SK-N-SH treated with all-trans-retinoic acid at 6 μM for 48 hours (cell line): ENCODE measurements around the gene MTFP1.

ENCODE experiments used
- ATAC-seq: fragments of 200-7000 bp; cut with Tn5 transposase; 3 replicates; pipeline ENCODE4 v1.9.1; 2020; ENCODE audit warnings: mild to moderate bottlenecking, moderate library complexity
- ARNTL ChIP-seq: fragments of 450-650 bp; formaldehyde crosslinking; IDR thresholded peaks from 2 replicates; pipeline ENCODE4 v1.5.0; 2020; ENCODE audit warnings: low read depth, mild to moderate bottlenecking, moderate library complexity, borderline replicate concordance
- BACH2 ChIP-seq: fragments of 250-450 bp; sonication (Bioruptor Pico); IDR thresholded peaks from 2 replicates; pipeline ENCODE4 v1.9.0; 2021; ENCODE audit warnings: mild to moderate bottlenecking, borderline replicate concordance
- CREB5 ChIP-seq: fragments of 250-450 bp; sonication (Bioruptor Pico); IDR thresholded peaks from 2 replicates; pipeline ENCODE4 v1.5.1; 2020; ENCODE audit warnings: low read depth, mild to moderate bottlenecking, moderate library complexity
- CSDC2 ChIP-seq: fragments of 250-450 bp; sonication (Bioruptor Pico); IDR thresholded peaks from 2 replicates; pipeline ENCODE4 v1.5.0; 2020; ENCODE audit warnings: mild to moderate bottlenecking, moderate library complexity
- CSRNP3 ChIP-seq: fragments of 250-450 bp; sonication (Bioruptor Pico); IDR thresholded peaks from 2 replicates; pipeline ENCODE4 v1.5.1; 2021; ENCODE audit warnings: mild to moderate bottlenecking, moderate library complexity
- ESRRG ChIP-seq: fragments of 250-450 bp; sonication (Bioruptor Pico); IDR thresholded peaks from 2 replicates; pipeline ENCODE4 v1.6.1; 2021; ENCODE audit warnings: mild to moderate bottlenecking
- GLIS3 ChIP-seq: fragments of 250-450 bp; sonication (Bioruptor Pico); IDR thresholded peaks from 2 replicates; pipeline ENCODE4 v1.5.0; 2020; ENCODE audit warnings: mild to moderate bottlenecking, moderate library complexity
- ISL1 ChIP-seq: fragments of 250-450 bp; sonication (Bioruptor Pico); IDR thresholded peaks from 2 replicates; pipeline ENCODE4 v2.1.2; 2022; ENCODE audit warnings: mild to moderate bottlenecking, moderate library complexity
- OSR1 ChIP-seq: fragments of 250-450 bp; sonication (Bioruptor Pico); IDR thresholded peaks from 2 replicates; pipeline ENCODE4 v1.8.0; 2022; ENCODE audit warnings: moderate library complexity, mild to moderate bottlenecking, inconsistent platforms
- PPARA ChIP-seq: fragments of 250-450 bp; sonication (Bioruptor Pico); IDR thresholded peaks from 2 replicates; pipeline ENCODE4 v1.5.0; 2020; ENCODE audit warnings: mild to moderate bottlenecking, borderline replicate concordance
- RARB ChIP-seq: fragments of 250-450 bp; sonication (Bioruptor Pico); IDR thresholded peaks from 2 replicates; pipeline ENCODE4 v1.8.0; 2021; ENCODE audit warnings: mild to moderate bottlenecking, moderate library complexity
- SNAI2 ChIP-seq: fragments of 250-450 bp; sonication (Bioruptor Pico); IDR thresholded peaks from 2 replicates; pipeline ENCODE4 v1.5.0; 2020; ENCODE audit warnings: mild to moderate bottlenecking, moderate library complexity
- TCF4 ChIP-seq: fragments of 250-450 bp; sonication (Bioruptor Pico); IDR thresholded peaks from 2 replicates; pipeline ENCODE4 v1.8.0; 2021; ENCODE audit warnings: mild to moderate bottlenecking, moderate library complexity, borderline replicate concordance
- TOX ChIP-seq: fragments of 250-450 bp; sonication (Bioruptor Pico); IDR thresholded peaks from 2 replicates; pipeline ENCODE4 v1.8.0; 2021; ENCODE audit warnings: mild to moderate bottlenecking, moderate library complexity, borderline replicate concordance
- ZC3H10 ChIP-seq: fragments of 250-450 bp; sonication (Bioruptor Pico); IDR thresholded peaks from 2 replicates; pipeline ENCODE4 v1.5.1; 2021; ENCODE audit warnings: mild to moderate bottlenecking, moderate library complexity
- ZFP3 ChIP-seq: fragments of 250-450 bp; sonication (Bioruptor Pico); IDR thresholded peaks from 2 replicates; pipeline ENCODE4 v1.5.0; 2020; ENCODE audit warnings: mild to moderate bottlenecking, moderate library complexity
- ZNF565 ChIP-seq: fragments of 450-650 bp; formaldehyde crosslinking; conservative IDR thresholded peaks from 2 replicates; pipeline ENCODE4 v1.5.0; 2020; ENCODE audit warnings: low read depth, mild to moderate bottlenecking, moderate library complexity
- ZNF70 ChIP-seq: fragments of 450-650 bp; formaldehyde crosslinking; IDR thresholded peaks from 2 replicates; pipeline ENCODE4 v1.5.0; 2020; ENCODE audit warnings: mild to moderate bottlenecking, moderate library complexity
- TF ChIP-seq, protein P1 (sequence below): fragments of 250-450 bp; sonication (Bioruptor Pico); IDR thresholded peaks from 2 replicates; pipeline ENCODE4 v1.8.0; 2020; ENCODE audit warnings: mild to moderate bottlenecking, moderate library complexity, borderline replicate concordance
- TF ChIP-seq, protein P2 (sequence below): fragments of 250-450 bp; sonication (Bioruptor Pico); IDR thresholded peaks from 2 replicates; pipeline ENCODE4 v1.5.0; 2020; ENCODE audit warnings: mild to moderate bottlenecking, moderate library complexity
- TF ChIP-seq, protein P3 (sequence below): fragments of 250-450 bp; sonication (Bioruptor Pico); IDR thresholded peaks from 2 replicates; pipeline ENCODE4 v1.8.0; 2021; ENCODE audit warnings: low read depth, mild to moderate bottlenecking, moderate library complexity, borderline replicate concordance

MTFP1 gene

DNA sequence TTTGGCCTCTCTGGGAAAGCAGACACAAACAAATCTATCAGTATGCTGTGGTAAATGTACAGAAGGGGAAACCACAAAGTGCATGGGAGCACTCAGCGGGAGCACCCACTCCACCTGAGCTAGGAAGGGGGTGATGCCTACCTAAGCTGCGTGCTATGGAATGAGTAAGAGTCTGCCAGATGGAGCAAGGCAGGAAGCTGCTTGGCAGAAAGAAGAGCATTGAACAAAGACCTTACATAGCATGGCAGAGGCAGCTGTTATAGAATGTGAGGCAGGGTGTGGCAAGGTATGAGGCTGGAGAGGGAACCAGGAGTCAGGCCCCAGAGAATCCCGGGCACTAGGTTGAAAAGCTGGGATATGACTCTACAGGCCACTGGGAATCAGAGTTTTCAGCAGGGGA, 13.8 kb upstream of the MTFP1 start:
- TF ChIP-seq ISL1 (no peak), CSRNP3 (CRISPR knock-in tag) (no peak), ARNTL (CRISPR knock-in tag) (no peak), ESRRG (CRISPR knock-in tag) (no peak), ZNF70 (no peak), OSR1 (no peak), CSDC2 (CRISPR knock-in tag) (no peak), TCF4 (no peak), PPARA (no peak), CREB5 (no peak), ZNF565 (CRISPR knock-in tag) (no peak)
- TF ChIP-seq, protein P1, sequence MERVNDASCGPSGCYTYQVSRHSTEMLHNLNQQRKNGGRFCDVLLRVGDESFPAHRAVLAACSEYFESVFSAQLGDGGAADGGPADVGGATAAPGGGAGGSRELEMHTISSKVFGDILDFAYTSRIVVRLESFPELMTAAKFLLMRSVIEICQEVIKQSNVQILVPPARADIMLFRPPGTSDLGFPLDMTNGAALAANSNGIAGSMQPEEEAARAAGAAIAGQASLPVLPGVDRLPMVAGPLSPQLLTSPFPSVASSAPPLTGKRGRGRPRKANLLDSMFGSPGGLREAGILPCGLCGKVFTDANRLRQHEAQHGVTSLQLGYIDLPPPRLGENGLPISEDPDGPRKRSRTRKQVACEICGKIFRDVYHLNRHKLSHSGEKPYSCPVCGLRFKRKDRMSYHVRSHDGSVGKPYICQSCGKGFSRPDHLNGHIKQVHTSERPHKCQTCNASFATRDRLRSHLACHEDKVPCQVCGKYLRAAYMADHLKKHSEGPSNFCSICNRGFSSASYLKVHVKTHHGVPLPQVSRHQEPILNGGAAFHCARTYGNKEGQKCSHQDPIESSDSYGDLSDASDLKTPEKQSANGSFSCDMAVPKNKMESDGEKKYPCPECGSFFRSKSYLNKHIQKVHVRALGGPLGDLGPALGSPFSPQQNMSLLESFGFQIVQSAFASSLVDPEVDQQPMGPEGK (CRISPR knock-in tag), result no peak
- ATAC-seq, result no peak

- TF ChIP-seq CSDC2 (CRISPR knock-in tag) (no peak), TOX (CRISPR knock-in tag) (no peak), ISL1 (no peak), SNAI2 (no peak), GLIS3 (CRISPR knock-in tag) (no peak), ZC3H10 (no peak), ESRRG (CRISPR knock-in tag) (no peak), ZNF565 (CRISPR knock-in tag) (no peak)
- TF ChIP-seq, protein P1 (CRISPR knock-in tag), result no peak
- TF ChIP-seq, all 23 proteins: peak for 0
- no peak for ATAC-seq
Observed at GRCh38 chr22:30413001-30413400, 12.6 kb upstream of the MTFP1 start.

DNA sequence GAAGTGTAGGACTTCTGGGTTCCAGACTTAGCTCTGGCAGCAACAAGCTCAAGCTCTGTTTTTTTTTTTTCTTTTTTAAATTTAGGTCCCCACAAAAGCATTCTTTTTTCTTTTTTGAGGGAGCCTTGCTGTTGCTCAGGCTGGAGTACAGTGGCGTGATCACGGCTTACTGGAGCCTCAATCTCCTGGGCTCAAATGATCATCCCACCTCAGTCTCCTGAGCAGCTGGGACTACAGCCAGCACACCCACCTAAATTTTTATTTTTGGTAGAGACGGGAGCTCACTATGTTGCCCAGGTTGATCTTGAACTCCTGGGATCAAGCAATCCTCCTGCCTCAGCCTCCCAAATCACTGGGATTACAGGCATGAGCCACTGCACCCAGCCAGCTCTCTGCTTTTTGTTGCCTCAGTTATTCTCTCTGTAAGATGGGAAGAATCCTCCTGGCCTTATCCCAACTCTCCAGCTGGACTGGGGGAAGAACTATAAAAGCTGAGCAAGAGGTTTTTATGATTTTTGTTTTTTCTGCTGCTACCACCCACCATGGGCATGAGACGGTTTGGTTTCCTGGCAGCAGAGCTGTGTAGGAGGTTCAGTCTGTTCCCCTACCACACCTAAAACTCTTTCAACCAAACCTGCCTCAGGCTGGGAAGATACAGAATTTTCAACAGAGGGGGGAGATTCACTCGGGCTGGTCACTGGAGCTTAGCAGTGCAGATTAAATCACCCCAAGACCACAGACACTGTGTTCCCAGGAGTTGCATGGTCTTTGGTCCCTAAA, 11.6 kb upstream of the MTFP1 start:
- ATAC-seq, result no peak
- TF ChIP-seq ZC3H10, result no peak
- TF ChIP-seq CSDC2 (CRISPR knock-in tag), result no peak
- no peak for TF ChIP-seq RARB
- TF ChIP-seq ESRRG (CRISPR knock-in tag), result no peak

GRCh38 chr22:30414525-30415047, 11.0 kb upstream of the MTFP1 start:
- ATAC-seq, result no peak; the same call in 2 of the 3 replicates
- TF ChIP-seq ZNF565 (CRISPR knock-in tag) (no peak), ESRRG (CRISPR knock-in tag) (no peak), PPARA (no peak), BACH2 (CRISPR knock-in tag) (no peak), ZFP3 (CRISPR knock-in tag) (no peak), SNAI2 (no peak), CREB5 (no peak), ARNTL (CRISPR knock-in tag) (no peak)
- TF ChIP-seq, protein P2, sequence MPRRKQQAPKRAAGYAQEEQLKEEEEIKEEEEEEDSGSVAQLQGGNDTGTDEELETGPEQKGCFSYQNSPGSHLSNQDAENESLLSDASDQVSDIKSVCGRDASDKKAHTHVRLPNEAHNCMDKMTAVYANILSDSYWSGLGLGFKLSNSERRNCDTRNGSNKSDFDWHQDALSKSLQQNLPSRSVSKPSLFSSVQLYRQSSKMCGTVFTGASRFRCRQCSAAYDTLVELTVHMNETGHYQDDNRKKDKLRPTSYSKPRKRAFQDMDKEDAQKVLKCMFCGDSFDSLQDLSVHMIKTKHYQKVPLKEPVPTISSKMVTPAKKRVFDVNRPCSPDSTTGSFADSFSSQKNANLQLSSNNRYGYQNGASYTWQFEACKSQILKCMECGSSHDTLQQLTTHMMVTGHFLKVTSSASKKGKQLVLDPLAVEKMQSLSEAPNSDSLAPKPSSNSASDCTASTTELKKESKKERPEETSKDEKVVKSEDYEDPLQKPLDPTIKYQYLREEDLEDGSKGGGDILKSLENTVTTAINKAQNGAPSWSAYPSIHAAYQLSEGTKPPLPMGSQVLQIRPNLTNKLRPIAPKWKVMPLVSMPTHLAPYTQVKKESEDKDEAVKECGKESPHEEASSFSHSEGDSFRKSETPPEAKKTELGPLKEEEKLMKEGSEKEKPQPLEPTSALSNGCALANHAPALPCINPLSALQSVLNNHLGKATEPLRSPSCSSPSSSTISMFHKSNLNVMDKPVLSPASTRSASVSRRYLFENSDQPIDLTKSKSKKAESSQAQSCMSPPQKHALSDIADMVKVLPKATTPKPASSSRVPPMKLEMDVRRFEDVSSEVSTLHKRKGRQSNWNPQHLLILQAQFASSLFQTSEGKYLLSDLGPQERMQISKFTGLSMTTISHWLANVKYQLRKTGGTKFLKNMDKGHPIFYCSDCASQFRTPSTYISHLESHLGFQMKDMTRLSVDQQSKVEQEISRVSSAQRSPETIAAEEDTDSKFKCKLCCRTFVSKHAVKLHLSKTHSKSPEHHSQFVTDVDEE, result no peak
- TF ChIP-seq, protein P3, sequence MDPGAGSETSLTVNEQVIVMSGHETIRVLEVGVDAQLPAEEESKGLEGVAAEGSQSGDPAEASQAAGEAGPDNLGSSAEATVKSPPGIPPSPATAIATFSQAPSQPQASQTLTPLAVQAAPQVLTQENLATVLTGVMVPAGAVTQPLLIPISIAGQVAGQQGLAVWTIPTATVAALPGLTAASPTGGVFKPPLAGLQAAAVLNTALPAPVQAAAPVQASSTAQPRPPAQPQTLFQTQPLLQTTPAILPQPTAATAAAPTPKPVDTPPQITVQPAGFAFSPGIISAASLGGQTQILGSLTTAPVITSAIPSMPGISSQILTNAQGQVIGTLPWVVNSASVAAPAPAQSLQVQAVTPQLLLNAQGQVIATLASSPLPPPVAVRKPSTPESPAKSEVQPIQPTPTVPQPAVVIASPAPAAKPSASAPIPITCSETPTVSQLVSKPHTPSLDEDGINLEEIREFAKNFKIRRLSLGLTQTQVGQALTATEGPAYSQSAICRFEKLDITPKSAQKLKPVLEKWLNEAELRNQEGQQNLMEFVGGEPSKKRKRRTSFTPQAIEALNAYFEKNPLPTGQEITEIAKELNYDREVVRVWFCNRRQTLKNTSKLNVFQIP (CRISPR knock-in tag), result no peak
